ENCODE measurements around the gene FLCN. TPM values are rescaled to one million over a fixed set of nuclear protein-coding genes. Genes with fewer than 3 reads are reported as not detected.

Gene FLCN
- total RNA-seq, 3 donors from 2014 or later = 52.8 to 64.5 (median 57.1) TPM

- Histone ChIP-seq H3K4me3 (no peak overlapping the region), H3K9me3 (no peaks in the 10 kb centered on the region), H3K4me1 (ENCODE audit: low read depth) (peaks cover 19% of the 10 kb centered on the region), H3K36me3 (ENCODE audit: low read depth) (peaks cover under 1% of the 10 kb centered on the region)
- ATAC-seq (no peak), DNase-seq (no peak)
- intact Hi-C loops (cut with DNase I, micrococcal nuclease) = no loop called here
- no peak for TF ChIP-seq CTCF (IDR thresholded peaks at IDR 0.05)
Measured at GRCh38 chr17:17275971-17276370, 39.0 kb upstream of the FLCN start.

GRCh38 chr17:17269926-17270773 lies 33.2 kb upstream of the FLCN start:
- no peak overlapping the region for H3K4me3 ChIP-seq
- ATAC-seq = no peak
- DNase-seq = peak in 2 of 3 donors; percentile 26 to 31
- H3K9me3 ChIP-seq = no peaks in the 10 kb centered on the region
- intact Hi-C loops (cut with DNase I, micrococcal nuclease) = no loop called here
- H3K36me3 ChIP-seq (ENCODE audit: low read depth) = no peaks in the 10 kb centered on the region
- H3K4me1 ChIP-seq (ENCODE audit: low read depth) = no peaks in the 10 kb centered on the region
- peak; percentile 13 for TF ChIP-seq CTCF (IDR thresholded peaks at IDR 0.05)

- intact Hi-C loops (cut with DNase I, micrococcal nuclease) = no loop called here
- ATAC-seq = no peak
Measured at GRCh38 chr17:17264430-17264829, 27.5 kb upstream of the FLCN start.

GRCh38 chr17:17258998-17259397 lies 22.0 kb upstream of the FLCN start:
- Histone ChIP-seq H3K4me1 (ENCODE audit: low read depth) (no peaks in the 10 kb centered on the region), H3K36me3 (ENCODE audit: low read depth) (peaks cover 6% of the 10 kb centered on the region), H3K9me3 (no peaks in the 10 kb centered on the region), H3K4me3 (no peak overlapping the region)
- intact Hi-C loops (cut with DNase I, micrococcal nuclease) = no loop called here
- no peak for ATAC-seq
- TF ChIP-seq CTCF (IDR thresholded peaks at IDR 0.05) = no peak
- no peak for DNase-seq

More at GRCh38 chr17:17264430-17264829, 27.5 kb upstream of the FLCN start:
- peaks cover 6% of the 10 kb centered on the region for H3K36me3 ChIP-seq (ENCODE audit: low read depth)
- H3K4me1 ChIP-seq (ENCODE audit: low read depth) = no peaks in the 10 kb centered on the region
- DNase-seq = no peak
- H3K9me3 ChIP-seq = no peaks in the 10 kb centered on the region
- H3K4me3 ChIP-seq = no peak overlapping the region
- TF ChIP-seq CTCF (IDR thresholded peaks at IDR 0.05) = no peak

- Histone ChIP-seq H3K36me3 (ENCODE audit: low read depth) (peaks cover 6% of the 10 kb centered on the region), H3K4me1 (ENCODE audit: low read depth) (no peaks in the 10 kb centered on the region), H3K9me3 (no peaks in the 10 kb centered on the region), H3K4me3 (no peak overlapping the region)
- no peak for ATAC-seq
- no peak for DNase-seq
- intact Hi-C loops (cut with DNase I, micrococcal nuclease) = no loop called here
- TF ChIP-seq CTCF (IDR thresholded peaks at IDR 0.05) = no peak
Measured at GRCh38 chr17:17258011-17258410, 21.0 kb upstream of the FLCN start.
